NCI-H460 (cell line): ENCODE measurements around the gene NRGN. TPM values are rescaled to one million over a fixed set of nuclear protein-coding genes. Genes with fewer than 3 reads are reported as not detected.

Experiments
- DNase-seq: peaks from one replicate; pipeline ENCODE4 v3.0.0-alpha.2; 2016; ENCODE audit warnings: low read depth; ENCODE audit errors: extremely low read depth
- polyA plus RNA-seq: library from polyadenylated mRNA; depleted of rRNA; stranded (reverse); fragments of >200 nt; gene quantifications from 2 replicates; pipeline ENCODE4 v1.2.3, GENCODE V29; 2014; cell fraction: nucleus; rRNA removed
- total RNA-seq: library from RNA; depleted of rRNA; stranded (reverse); fragments of >200 nt; shearing (Covaris generic); gene quantifications from 2 replicates; pipeline ENCODE4 v1.2.3, GENCODE V29; 2014; rRNA removed

The NRGN gene
- total RNA-seq, result not detected in 2 replicates
- polyA plus RNA-seq, result 0.75 and 1.0 TPM in 2 replicates

DNA sequence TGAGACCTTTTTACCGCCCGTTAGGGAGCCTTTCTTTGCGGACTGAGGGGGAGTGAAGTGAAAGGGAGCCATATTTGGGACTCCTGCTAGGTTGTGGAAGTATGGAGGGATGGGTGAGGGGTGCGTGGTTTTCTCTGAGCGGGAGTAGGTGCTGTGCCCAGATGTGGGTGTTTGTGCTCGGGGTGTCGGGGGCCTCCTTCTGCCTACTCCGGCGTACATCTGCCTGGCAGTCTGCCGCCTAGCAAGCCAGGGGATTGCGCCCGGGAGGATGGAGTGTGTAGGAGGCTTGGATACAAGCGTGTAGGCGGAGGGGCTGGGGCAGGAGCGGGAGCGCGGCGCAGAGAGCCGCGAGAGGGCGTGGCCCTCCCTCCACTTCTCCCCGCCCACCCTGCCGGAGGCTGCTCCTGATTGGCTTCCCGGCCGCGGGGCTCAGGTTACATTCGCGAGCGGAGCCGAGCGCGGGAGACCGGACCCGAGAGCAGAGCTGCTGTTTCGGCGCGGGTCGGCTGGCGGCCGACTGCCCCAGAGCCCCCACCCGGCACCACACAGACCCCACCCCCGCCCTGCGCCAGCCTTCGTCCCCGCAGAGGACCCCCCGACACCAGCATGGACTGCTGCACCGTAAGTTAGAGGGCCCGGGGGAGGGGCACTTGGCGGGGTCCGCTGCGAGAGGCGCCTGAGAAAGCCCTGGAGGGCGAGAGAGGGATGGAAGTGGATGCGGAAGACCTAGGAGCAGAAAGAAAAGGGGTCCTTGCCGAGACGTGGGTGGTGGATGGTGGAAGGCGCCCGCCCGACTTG lies at the start of gene NRGN:
Gene NRGN, plus strand, starts transcription at position 464 of the 798 bp plus-strand sequence. Its CDS starts 143 bp downstream, at position 607.
- DNase-seq, result peak; percentile 76

DNA sequence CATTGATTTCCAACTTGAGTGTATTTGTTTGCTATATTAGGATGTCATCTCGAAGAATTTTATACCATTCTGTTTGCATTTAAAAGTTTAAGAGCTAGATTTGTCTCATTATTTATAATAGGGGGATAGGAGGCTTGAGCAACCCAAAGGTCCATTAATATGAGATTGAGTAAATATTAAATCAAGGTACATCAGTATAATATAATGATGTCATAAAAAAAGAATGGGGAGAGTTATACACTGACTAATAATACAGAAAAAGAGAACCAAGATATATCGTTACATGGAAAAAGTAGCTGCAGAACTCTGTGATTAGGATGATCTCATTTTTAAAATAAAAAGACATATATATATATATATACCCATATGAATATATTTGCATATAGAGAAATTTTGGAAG lies 46.6 kb upstream of the NRGN start:
- DNase-seq, result no peak

DNA sequence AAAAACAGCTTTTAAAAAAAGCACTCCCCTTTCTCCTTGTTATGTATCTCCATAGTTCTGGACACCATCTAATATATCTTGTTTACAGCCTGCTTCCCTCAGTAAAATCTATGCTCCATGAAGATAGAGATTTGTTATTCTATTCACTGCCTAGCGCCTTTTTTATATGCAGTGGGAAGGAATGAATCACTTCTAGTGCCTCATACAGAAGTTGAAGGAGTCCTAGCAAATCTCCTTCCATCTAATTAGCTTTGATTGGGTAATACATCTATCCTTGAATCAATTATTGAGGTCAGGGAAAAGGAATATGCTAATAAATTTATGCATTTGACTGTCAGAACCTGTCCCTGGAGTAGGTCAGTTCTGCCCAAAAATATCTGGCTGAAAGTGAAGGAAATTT lies 40.2 kb upstream of the NRGN start:
- no peak for DNase-seq

DNA sequence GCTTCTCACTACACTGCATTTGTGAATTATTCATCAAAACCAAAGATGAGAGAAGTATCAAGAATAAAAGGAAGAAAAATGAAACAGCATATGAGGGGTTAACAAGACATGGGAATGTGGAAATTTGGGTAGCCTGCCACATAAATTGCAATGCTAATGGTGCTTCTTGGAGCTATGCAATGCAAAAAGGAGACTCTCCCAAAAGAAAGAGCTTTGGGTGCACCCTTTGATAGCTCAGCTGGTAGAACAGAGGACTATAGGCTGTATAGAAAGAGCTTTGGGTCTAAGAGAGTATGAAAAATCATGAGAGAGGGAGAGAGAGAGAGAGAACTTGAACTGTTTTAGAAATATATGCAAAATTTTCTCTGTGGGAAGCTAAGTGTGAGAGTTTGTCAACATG lies 39.7 kb upstream of the NRGN start:
- DNase-seq, result no peak

DNA sequence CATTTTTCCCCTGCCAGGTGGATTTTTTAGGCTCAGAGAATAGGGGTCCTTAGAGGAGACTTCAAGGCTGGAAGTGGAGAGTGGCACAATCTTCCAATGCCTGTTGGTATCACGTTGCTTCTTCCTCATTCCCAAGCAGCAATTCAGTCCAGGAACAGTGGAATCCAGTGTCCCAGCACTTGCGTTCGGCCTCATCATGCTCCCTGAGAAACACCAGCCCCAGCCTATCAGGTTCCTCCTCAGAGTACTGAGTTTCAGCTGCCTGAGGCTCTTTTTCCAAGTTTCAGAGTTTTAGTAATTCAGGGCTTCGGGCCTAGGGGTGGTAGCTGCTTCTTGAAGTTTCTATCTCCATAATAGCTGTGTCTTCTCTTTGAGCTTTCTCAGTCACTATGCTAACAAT lies 31.9 kb upstream of the NRGN start:
- DNase-seq, result no peak

DNA sequence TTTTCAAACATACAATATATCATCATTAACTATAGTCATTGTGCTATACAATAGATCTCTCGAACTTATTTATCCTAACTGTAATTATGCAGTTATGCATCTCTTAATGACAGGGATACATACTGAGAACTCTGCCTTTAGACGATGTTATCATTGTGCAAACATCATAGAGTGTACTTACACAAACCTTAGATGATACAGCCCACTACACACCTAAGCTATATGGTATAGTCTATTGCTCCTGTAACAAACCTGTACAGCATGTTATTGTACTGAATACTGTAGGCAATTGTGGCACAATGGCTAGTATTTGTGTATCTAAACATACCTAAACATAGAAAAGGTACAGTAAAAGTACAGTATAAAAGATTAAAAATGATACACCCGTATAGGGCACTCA lies 27.4 kb upstream of the NRGN start:
- DNase-seq, result no peak

DNA sequence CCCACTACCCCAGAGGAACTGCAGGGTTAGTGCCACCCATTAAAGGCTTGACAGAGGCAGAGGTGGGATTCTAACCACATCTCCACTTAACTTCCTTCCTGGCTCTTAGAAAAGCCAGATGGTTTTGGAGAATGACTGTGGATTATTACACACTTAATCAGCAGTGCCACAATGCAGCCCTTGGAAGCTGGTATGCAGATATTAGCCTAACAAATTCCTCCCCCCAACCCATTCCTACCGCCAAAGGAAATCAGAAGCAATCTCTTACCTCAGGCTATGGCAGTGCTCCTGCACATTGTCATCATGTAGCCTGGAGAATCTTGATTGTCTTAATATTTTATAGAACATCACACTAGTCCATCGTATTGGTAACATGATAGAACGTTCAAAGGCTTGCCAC lies 23.2 kb upstream of the NRGN start:
- no peak for DNase-seq

DNA sequence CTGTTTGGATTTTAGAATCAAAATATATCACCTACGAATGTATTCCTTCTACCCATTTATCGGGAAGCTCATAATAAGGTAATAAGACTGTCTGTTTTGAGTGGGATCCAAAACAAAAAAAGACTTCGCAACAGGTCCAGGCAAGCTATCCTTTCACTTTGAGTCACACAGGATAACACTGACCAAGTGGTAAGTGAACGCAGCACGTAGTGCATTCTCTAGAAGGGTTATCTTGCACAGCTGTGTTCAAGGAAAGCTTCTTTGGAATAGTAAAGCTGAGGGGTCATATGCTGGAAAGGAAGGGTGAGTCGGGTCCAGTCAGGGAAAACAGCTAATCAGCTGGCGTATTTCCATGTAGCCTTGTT lies 22.3 kb upstream of the NRGN start:
- DNase-seq, result no peak

DNA sequence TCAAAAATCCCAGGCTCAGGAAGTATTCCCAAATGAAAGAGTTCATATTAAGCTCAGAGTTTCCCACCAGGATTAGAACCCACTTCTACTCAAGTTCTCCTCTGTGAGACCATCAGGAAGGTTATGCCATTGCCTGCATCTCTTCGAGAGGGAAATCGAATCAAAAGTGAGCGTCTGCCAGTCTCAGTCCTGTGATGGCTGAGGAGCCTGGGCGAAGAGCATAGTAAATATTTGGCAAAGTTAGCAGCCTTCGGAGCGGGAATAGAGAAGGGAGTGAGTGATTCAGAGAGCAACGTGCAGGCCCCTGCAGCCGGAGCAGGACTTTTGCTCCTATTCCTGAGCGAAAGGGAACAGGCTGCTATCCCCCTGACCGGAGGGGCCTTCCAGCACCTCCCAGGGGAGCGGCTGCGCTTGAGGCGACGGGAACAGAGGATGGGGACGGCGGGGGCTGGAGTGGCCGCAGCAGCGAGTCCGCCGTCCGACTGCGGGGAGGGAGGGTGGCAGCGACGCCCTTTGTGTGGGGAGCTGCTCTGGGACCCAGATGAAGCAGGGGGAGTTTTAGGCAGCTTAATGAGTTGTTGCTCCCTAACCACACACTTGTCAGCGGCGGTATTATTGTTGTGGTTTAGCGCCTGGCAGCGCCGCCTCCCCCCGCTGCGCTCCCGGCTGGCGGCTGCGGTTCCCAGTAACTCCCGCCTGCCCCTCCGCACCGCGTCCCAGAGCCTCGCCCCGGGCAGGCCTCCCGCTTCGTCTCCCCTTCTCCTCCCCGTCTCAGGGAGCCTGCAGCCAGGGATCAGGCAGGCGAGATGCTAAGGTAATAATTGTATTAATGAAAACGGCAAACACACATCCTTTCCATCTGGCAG lies 21.7 kb upstream of the NRGN start:
- DNase-seq, result no peak

DNA sequence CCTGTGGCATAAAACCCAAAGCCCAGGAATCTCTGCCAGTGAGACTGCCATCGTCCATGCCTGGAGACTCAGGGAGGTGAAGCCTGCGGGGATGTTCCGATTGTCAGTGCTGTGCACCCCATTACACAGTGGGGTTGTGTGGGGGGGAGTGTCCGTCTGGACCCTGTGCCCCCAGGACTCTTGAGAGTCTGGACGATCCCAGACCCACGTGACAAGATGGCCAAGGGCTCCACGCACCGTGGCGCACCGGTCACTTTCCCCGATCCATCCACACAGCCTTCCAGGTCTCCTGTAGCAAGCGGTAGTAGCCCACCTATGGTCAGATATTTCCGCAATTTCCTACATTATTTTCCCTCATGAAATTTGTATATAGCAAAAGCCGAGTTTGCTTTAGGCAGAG lies 20.9 kb upstream of the NRGN start:
- DNase-seq, result no peak

DNA sequence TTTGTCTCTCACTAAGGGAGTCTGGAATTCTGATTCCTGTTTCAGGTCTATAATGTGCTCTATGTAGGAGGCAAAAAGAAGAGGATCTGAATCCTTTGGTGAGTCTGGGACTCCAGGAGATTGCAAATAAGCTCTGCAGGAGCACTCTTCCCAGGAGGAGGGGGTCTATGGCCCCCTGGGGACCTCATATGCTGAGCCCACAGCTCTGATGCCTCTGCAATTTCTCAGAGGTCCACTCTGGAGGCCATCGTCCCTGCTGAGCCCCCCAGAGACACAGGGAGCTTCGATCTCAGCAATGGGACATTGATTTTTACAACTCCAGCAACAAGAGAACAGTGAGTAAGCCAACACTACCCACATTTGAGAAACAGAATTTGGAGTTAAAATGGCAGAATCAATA lies 20.2 kb upstream of the NRGN start:
- no peak for DNase-seq

DNA sequence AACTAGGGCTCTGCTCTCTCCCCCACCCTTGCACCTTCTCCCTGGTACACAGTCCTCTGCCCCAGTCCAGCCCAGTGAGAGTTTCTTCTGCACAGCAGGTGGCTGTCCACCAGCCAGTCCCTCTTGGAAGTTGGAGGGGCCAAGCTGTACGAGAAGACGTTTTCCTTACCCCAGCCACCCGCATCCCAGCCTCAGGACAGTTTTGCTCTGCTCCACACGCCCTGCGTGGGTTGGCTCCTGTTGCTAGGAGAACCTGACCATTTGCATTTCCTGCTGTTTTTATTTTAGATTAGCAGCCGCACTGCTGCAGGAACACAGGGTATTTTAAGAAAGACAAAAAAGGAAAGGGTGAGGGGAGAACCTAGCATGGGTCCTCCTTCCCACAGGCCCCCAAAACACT lies 17.6 kb upstream of the NRGN start:
- DNase-seq, result no peak

DNA sequence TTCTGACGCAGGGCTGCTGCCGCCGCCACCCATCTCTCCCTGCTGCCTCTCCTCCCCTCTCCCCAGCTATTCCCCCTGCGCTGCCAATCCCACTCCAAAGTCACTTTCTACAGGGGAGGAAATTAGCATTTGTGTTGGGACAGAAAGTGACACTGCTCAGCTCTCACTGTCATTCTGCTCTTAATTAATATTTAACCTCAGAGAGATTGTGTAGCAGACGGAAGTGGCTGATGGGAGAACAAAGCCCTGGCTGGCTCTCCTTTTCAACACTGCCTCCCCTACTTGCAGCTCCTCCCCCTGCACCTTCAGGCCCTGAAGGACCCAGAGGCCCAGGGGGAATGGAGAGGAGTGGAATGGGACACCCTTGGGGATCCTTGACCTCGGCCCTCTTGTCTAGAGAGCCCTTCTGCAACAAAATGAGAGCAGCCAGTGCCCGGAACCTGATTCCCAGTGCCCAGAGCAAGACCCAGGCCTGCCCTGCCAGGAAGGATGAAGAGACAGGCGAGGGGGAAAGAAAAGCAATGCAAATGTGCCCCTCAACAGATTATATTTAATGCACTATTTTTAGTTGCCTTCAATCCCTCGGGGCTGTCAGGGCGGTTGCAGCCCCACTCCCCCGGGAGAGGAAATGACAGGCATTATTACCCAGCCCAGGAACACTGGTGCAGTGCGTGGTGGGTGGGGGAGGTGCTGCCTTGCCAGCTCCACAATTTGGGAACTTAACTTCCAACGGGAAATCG lies 14.6 kb upstream of the NRGN start:
- DNase-seq, result no peak

DNA sequence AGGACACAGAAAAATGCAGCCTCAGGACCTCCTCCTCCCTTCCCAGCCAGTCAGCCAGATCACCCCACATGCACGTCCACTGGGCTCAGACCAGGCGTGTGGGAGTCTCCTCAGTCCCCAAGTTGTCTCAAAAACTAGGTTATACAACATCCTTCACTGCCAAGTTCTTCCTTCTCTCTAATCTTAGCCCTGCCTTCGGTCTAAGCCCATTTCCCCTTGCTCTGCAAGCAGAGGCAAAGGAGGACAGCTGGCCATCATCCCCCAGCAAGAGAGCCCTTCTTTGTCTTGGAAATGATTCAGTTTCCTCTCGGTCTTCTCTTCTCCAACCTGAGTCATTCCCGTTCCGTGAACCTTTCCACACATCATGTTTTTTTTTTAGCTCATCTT lies 14.0 kb upstream of the NRGN start:
- DNase-seq, result no peak

DNA sequence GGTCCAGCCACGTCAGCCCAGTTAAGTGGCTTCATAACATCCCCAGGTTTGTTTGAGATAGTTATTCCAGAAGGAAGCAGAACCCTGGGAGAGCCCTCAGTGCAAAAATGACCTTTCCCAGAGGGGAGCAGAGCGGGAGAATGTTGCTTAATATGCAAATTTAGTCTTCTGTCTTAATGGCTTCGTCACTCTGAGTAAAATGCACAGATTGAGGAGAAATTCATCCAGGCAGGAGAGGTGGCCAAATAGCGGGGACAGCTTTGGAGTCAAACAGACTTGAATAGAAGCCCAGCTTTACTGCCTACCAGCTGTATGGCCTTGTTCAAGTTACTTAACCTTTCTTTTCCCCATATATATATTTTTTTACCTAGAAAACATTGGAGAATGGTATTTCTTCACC lies 12.3 kb upstream of the NRGN start:
- no peak for DNase-seq

DNA sequence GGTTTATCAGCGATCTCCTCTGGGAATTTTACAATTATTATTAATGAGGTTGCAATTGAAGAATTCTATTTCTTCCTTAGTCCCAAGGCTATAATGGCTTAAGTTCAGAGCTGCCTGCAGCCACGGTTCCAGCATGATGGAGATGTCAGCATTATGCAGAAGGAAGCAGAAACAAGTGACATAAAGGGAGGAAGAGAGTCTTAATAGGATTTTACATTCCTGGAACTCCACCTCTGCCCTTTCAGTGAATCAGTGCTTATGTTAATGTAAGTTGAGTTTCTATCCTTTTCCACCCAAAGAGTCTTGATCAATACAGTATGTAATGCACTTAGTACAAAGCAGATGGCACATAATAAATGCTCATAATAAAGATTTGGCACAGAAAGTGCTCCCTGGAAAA lies 11.6 kb upstream of the NRGN start:
- DNase-seq, result no peak

DNA sequence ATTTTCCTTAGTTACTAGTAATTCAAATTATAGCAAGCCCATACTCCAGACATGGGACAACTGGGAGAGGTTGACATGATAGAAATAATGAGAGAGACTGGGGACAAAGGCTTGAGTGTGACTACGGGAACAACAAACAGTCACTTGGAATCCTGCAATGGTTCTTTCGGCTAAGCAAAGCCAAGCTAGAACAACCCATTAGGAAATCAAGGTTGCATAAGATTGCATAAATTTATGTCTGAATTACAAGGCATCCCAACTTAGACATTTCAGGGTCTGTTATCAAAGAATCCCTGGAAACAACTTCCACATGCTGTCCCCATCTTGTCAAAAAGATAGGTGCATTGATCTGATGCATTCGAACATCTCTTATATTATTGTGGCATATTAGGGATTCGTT lies 10.2 kb upstream of the NRGN start:
- no peak for DNase-seq

DNA sequence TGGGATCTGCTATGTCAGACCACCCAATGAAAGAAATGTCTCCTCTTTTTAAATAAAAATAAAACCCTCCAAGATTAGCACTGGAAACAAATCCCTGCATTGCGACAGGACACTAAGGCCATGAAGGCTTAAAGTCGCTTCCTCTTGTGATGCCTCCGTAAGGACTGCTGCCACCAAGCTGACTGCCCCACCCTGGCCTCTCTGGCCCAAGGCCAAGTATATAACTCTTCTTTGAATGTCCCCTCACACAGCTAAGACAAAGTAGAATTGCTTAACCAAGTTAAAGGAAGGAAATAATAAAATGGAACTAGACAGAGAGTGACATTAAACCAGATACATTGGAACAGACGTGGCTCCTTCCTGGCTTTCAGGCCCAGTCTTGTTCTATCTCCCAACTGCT lies 7.5 kb upstream of the NRGN start:
- DNase-seq, result no peak

DNA sequence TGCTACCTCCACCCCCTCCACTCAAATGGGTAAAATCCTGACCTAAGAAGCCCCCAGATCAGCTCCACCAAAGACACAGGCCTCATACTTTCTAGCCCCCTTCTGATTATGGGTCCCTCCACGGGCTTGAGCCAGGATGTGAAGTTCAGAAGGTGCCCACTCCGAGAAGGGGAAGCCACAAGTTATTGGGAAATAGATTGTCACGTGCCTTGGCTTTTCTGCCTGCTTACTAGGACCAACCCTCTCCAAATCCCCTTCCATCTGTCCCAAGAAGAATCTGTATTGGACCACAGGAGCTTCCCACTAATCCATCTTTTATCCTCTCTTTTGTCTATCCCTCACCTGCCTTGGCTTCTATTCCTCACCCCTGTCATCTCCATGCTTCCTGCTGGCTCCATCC lies 3.0 kb upstream of the NRGN start:
- DNase-seq, result no peak

DNA sequence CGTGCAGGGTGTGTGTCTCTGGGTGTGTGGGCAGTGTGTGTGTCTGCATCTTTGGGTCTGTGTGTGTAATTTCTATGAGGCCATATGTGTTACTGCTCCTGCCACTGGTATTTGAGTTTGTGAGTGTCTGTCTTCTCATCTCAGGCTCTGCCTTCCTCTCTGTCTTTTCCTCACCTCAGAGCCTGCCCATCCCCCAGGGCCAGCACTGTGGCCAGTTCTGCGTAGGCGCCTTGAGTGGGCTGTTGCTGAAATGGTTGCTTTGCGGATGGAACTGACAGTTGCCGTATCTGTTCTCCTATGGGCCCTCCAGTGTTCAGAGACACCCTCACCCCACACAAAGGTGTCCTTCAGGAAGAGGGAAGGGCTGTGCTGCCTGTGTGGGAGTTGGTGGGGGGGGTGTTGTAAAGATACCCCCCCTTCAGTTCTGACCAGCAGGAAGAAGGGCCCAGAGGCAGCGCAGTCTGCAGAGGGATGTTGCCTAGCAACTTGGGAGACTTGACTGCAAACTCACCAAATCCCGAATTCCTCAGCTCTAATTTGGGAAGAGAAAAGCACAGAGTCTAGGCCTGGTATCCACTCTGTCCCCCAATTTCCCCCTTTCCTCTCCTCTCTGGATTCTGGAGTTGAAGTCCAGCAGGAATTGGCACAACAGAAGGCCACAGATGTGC lies 2.0 kb upstream of the NRGN start:
- no peak for DNase-seq
